Gastroesophageal sphincter (tissue), 4 donors: ENCODE data around the gene ANKRD31. TPM values are rescaled to one million over a fixed set of nuclear protein-coding genes. Genes with fewer than 3 reads are reported as not detected.

Experiments
- ATAC-seq: fragments of 150-250 bp; one replicate; pipeline ENCODE4 v1.9.1; 2016; ENCODE audit warnings: mild to moderate bottlenecking, moderate library complexity
- H3K27ac ChIP-seq, 4 donors: fragments of 200-600 bp; sonication (generic) in 3 of 4; 1 replicate in 3 of 4; 2 replicates in 1 of 4; pipeline ENCODE4 v1.5.1; 2016 to 2019
- H3K27me3 ChIP-seq: fragments of 200-600 bp; sonication (generic); one replicate; pipeline ENCODE4 v1.5.1; 2019
- H3K36me3 ChIP-seq, 2 donors: fragments of 200-600 bp; sonication (generic); one replicate each; pipeline ENCODE4 v1.5.1; 2019; ENCODE audit warnings: control low read depth in 1 of 2
- H3K4me1 ChIP-seq, 3 donors: fragments of 200-600 bp; sonication (generic); 1 replicate in 2 of 3; 2 replicates in 1 of 3; pipeline ENCODE4 v1.5.1; 2016 to 2019; ENCODE audit warnings: control low read depth in 2 of 3
- H3K4me3 ChIP-seq, 2 donors: fragments of 200-600 bp; sonication (generic); one replicate each; pipeline ENCODE4 v1.5.1; 2019; ENCODE audit warnings: mild to moderate bottlenecking in 1 of 2, moderate library complexity in 1 of 2
- H3K9me3 ChIP-seq, 3 donors: fragments of 200-600 bp; sonication (generic); one replicate each; pipeline ENCODE4 v1.5.1; 2017 to 2019; ENCODE audit warnings: control low read depth in 2 of 3
- EP300 ChIP-seq: sonication (generic); formaldehyde crosslinking; IDR thresholded peaks from one replicate; pipeline ENCODE4 v1.6.1; 2017; ENCODE audit warnings: antibody characterized with exemption, mild to moderate bottlenecking
- POLR2A ChIP-seq, 2 donors: fragments of 450-650 bp; IDR thresholded peaks; one replicate each; pipeline ENCODE4 v1.6.1; 2017; ENCODE audit warnings: antibody characterized with exemption in 2 of 2, mild to moderate bottlenecking in 2 of 2, moderate library complexity in 1 of 2
- POLR2AphosphoS5 ChIP-seq: sonication (generic); formaldehyde crosslinking; IDR thresholded peaks from one replicate; pipeline ENCODE4 v1.6.1; 2017; ENCODE audit warnings: antibody characterized with exemption
- WGBS, 2 donors: methylation state at CpG; one replicate each; pipeline ENCODE4 v1.1.5; 2018; ENCODE audit warnings: low coverage in 1 of 2; 5-methylcytosine and 5-hydroxymethylcytosine counted together
- total RNA-seq, 4 donors: library from RNA; depleted of rRNA; stranded (reverse); fragments of >200 nt; gene quantifications; one replicate each; pipeline ENCODE4 v1.1.0, GENCODE V29; 2016
- TF ChIP-seq, protein P1 (sequence below), 4 experiments: fragments of 200-600 bp in 2 of 4; fragments of 450-650 bp in 2 of 4; sonication (generic) in 1 of 4; IDR thresholded peaks; one replicate each; pipeline ENCODE4 v1.5.1; 2017 to 2019; ENCODE audit warnings: antibody characterized with exemption in 4 of 4, mild to moderate bottlenecking in 2 of 4, moderate library complexity in 2 of 4

The ANKRD31 gene
- total RNA-seq, 4 donors from 2014 or later: 0.16 to 0.27 (median 0.23) TPM; not detected in 1

DNA sequence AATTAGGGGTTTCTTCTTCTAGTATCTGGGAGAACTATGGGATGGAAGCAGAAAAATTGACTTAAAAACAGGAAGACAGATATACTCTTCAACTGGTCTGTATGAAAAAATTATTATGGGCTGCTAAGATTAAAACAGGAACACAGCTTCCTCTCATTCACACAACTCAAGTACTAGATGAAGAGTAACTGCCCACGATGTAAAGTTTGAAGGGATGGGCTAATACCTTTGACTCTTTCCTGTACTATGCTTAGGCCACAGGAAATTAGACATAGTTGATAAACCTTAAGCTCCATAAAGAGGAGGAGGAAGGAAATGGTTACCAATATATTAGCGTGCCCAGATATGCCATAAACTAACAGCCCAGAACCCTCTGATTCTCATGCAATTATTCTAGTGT is 88.6 kb downstream of the ANKRD31 start:
- Histone ChIP-seq H3K9me3 (no peaks in the 10 kb centered on the region), H3K4me1 (no peaks in the 10 kb centered on the region), H3K27me3 (no peaks in the 10 kb centered on the region), H3K4me3 (no peak overlapping the region), H3K36me3 (no peaks in the 10 kb centered on the region), H3K27ac (no peak overlapping the region)
- WGBS, 2 donors: 51 to 76% methylated on average over 2 of the region's 2 CpGs
- TF ChIP-seq, protein P1, sequence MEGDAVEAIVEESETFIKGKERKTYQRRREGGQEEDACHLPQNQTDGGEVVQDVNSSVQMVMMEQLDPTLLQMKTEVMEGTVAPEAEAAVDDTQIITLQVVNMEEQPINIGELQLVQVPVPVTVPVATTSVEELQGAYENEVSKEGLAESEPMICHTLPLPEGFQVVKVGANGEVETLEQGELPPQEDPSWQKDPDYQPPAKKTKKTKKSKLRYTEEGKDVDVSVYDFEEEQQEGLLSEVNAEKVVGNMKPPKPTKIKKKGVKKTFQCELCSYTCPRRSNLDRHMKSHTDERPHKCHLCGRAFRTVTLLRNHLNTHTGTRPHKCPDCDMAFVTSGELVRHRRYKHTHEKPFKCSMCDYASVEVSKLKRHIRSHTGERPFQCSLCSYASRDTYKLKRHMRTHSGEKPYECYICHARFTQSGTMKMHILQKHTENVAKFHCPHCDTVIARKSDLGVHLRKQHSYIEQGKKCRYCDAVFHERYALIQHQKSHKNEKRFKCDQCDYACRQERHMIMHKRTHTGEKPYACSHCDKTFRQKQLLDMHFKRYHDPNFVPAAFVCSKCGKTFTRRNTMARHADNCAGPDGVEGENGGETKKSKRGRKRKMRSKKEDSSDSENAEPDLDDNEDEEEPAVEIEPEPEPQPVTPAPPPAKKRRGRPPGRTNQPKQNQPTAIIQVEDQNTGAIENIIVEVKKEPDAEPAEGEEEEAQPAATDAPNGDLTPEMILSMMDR (IDR thresholded peaks at IDR 0.05): no peak
- no peak for TF ChIP-seq POLR2A (IDR thresholded peaks at IDR 0.05)
- TF ChIP-seq POLR2AphosphoS5: no peak
- no peak for TF ChIP-seq EP300
- no peak for ATAC-seq

DNA sequence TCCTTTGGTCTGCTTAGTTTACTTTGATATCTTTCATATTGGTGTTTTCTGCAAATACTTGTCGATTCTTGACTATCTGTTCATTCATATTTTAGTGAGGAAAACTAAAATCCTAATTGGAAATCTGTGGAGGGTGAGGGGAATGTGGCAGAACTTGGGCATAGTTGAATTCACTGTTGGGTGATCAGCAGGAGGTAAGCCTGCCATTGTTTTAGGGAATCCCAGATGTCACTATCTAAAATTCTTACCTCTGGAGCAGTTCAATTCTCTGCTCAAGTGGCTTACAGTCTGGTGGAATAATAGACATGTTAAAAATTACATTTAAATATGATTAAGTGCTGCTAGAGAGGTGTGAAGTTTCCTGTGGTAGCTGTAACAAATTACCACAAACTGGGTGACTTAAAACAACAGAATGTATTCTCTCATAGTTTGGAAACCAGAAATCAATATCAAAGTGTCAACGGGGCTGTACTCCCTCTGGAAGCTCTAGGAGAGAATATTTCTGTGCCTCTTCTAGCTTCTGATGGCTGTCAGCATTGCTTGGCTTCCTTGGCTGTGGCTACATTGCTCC is 94.0 kb downstream of the ANKRD31 start:
- 30 to 35% methylated on average over 2 of the region's 2 CpGs for WGBS, 2 donors
- Histone ChIP-seq H3K4me1 (no peaks in the 10 kb centered on the region), H3K27ac (no peak overlapping the region), H3K4me3 (no peak overlapping the region), H3K9me3 (no peaks in the 10 kb centered on the region), H3K36me3 (no peaks in the 10 kb centered on the region), H3K27me3 (no peaks in the 10 kb centered on the region)
- no peak for ATAC-seq
- TF ChIP-seq, protein P1 (IDR thresholded peaks at IDR 0.05): no peak
- TF ChIP-seq POLR2A (IDR thresholded peaks at IDR 0.05) (no peak), EP300 (no peak), POLR2AphosphoS5 (no peak)

DNA sequence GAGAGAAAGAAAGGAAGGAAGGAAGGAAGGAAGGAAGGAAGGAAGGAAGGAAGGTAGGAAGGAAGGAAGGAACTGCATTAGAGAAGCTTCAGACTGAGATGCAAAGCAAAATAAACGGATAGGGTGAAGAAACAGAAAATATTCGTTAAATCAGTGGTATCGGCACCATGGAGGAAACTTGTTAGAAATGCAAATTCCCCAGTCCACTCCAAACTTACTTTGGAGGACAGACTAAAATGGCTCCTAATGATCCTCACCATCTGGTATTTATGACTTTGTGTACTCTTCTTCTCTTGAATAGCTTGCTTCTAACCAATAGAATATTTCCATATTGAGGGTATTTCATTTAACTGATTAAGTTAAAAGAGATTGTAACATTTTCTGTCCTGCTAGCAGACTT is 96.4 kb downstream of the ANKRD31 start:
- Histone ChIP-seq H3K9me3 (peaks cover 0 to 12% (median 0%) of the 10 kb centered on the region in 3 donors), H3K27ac (no peak overlapping the region), H3K36me3 (no peaks in the 10 kb centered on the region), H3K4me3 (no peak overlapping the region), H3K27me3 (no peaks in the 10 kb centered on the region), H3K4me1 (no peaks in the 10 kb centered on the region)
- WGBS, 2 donors: 89 to 92% methylated on average over 3 of the region's 3 CpGs
- ATAC-seq: no peak
- no peak for TF ChIP-seq POLR2A (IDR thresholded peaks at IDR 0.05)
- TF ChIP-seq, protein P1 (IDR thresholded peaks at IDR 0.05): no peak
- TF ChIP-seq POLR2AphosphoS5: no peak
- TF ChIP-seq EP300: no peak

DNA sequence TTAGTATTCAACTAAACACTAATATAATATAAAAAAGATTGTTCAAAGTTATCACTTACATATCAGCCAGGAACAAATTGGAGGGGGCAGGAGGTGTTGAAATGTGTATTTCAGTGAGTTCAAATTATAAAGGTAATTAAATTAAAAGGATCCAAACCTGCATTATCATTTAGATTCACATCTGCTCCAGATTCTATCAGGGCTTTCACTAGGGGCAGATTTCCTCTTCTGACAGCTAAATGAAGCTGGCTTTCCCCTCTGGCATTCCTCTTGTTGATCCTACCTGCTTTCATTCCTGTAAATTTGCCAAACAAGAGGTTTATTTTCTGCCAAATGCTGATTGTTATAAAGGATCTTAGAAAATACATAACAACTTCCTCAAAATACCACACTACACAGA is 98.0 kb downstream of the ANKRD31 start:
- Histone ChIP-seq H3K9me3 (peaks cover 0 to 12% (median 0%) of the 10 kb centered on the region in 3 donors), H3K4me3 (no peak overlapping the region), H3K27ac (no peak overlapping the region), H3K36me3 (no peaks in the 10 kb centered on the region), H3K27me3 (no peaks in the 10 kb centered on the region), H3K4me1 (no peaks in the 10 kb centered on the region)
- no peak for TF ChIP-seq POLR2A (IDR thresholded peaks at IDR 0.05)
- TF ChIP-seq, protein P1 (IDR thresholded peaks at IDR 0.05): no peak
- TF ChIP-seq POLR2AphosphoS5: no peak
- TF ChIP-seq EP300: no peak
- ATAC-seq: no peak

DNA sequence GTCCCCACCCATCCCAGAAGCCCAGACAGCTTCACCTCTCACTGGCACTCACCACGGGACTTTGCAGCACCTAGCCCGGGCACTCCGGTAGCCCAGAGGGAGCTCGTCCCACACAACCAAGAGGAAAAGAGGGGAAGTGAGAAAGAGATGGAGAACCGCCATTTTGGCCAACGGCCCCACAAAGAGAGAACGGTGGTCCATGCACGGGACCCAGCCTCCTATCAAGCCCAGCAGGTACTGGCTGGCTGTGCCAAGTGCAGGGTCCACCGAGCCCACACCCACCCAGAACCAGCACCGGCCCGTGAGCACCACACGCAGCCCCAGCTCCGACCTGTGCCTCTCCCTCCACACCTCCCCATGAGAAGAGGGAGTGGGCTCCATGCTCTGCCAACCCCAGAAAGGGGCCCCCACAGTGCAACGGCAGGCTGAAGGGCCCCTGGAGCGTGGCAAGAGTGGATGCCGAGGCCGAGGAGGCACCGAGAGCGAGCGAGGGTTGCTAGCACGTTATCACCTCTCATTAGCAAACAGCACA is 105.8 kb downstream of the ANKRD31 start:
- H3K4me1 ChIP-seq: no peaks in the 10 kb centered on the region
- 92% methylated on average over 5 of the region's 21 CpGs; no CpG with 5 or more reads in 1 of the 2 donors for WGBS, 2 donors
- no peaks in the 10 kb centered on the region for H3K27me3 ChIP-seq

More for the DNA sequence above, 105.8 kb downstream of the ANKRD31 start:
- H3K4me3 ChIP-seq: no peak overlapping the region
- TF ChIP-seq POLR2AphosphoS5: no peak
- TF ChIP-seq, protein P1 (IDR thresholded peaks at IDR 0.05): no peak
- TF ChIP-seq EP300: no peak
- no peak for TF ChIP-seq POLR2A (IDR thresholded peaks at IDR 0.05)
- H3K36me3 ChIP-seq: no peaks in the 10 kb centered on the region
- H3K9me3 ChIP-seq: peaks cover 0 to 22% (median 0%) of the 10 kb centered on the region in 3 donors
- no peak for ATAC-seq
- H3K27ac ChIP-seq: no peak overlapping the region
